HepG2 (cell line): ENCODE data around the gene TNFSF12. TPM values are rescaled to one million over a fixed set of nuclear protein-coding genes. Genes with fewer than 3 reads are reported as not detected.
A peak's percentile ranks its signal among the peaks of the same experiment; 100 is the strongest.

Experiments used
- AGO2 ChIP-seq: fragments of 200-400 bp; formaldehyde crosslinking; optimal IDR thresholded peaks from 2 replicates; pipeline ENCODE3; 2017; ENCODE audit warnings: mild to moderate bottlenecking, low read depth, low read length, moderate library complexity
- ATM ChIP-seq: fragments of 450-650 bp; IDR thresholded peaks from 2 replicates; pipeline ENCODE4 v1.7.1; 2017; ENCODE audit warnings: mild to moderate bottlenecking, borderline replicate concordance
- CHD2 ChIP-seq: IDR thresholded peaks from 2 replicates; pipeline ENCODE4 v1.6.1; 2011; ENCODE audit warnings: low read depth, low read length, improper control_type of control experiment
- CREM ChIP-seq, 2 experiments: sonication (generic) in 1 of 2; formaldehyde crosslinking in 1 of 2; IDR thresholded peaks; 2 replicates each; pipeline versions ENCODE4 v1.4.0 to v1.6.1; 2016 to 2020; ENCODE audit warnings: antibody characterized with exemption in 1 of 2, mild to moderate bottlenecking in 1 of 2, missing genetic modification reagents in 1 of 2
- EP300 ChIP-seq, 3 experiments: sonication (generic) in 1 of 3; formaldehyde crosslinking in 1 of 3; IDR thresholded peaks; 2 replicates each; pipeline versions ENCODE4 v1.5.1 to v1.6.1; 2011 to 2020; ENCODE audit warnings: low read depth in 2 of 3, low read length in 2 of 3, borderline replicate concordance in 1 of 3, improper control_type of control experiment in 1 of 3, mild to moderate bottlenecking in 1 of 3, missing genetic modification reagents in 1 of 3, moderate library complexity in 1 of 3
- FOXM1 ChIP-seq: sonication (generic); formaldehyde crosslinking; IDR thresholded peaks from 2 replicates; pipeline ENCODE4 v1.5.0; 2020; ENCODE audit warnings: missing genetic modification reagents
- GMEB1 ChIP-seq: sonication (generic); formaldehyde crosslinking; IDR thresholded peaks from 2 replicates; pipeline ENCODE4 v1.5.1; 2020; ENCODE audit warnings: missing genetic modification reagents, mild to moderate bottlenecking, borderline replicate concordance
- MED1 ChIP-seq: sonication (generic); formaldehyde crosslinking; IDR thresholded peaks from 2 replicates; pipeline ENCODE4 v1.4.0; 2020; ENCODE audit warnings: missing genetic modification reagents
- MTF2 ChIP-seq: sonication (generic); formaldehyde crosslinking; IDR thresholded peaks from 2 replicates; pipeline ENCODE4 v1.5.0; 2020; ENCODE audit warnings: missing genetic modification reagents, borderline replicate concordance
- NCOA2 ChIP-seq: sonication (generic); formaldehyde crosslinking; IDR thresholded peaks from 2 replicates; pipeline ENCODE4 v1.8.0; 2022; ENCODE audit warnings: inconsistent platforms
- PBX3 ChIP-seq: sonication (generic); formaldehyde crosslinking; IDR thresholded peaks from 2 replicates; pipeline ENCODE4 v1.8.1; 2023; ENCODE audit warnings: missing genetic modification reagents, inconsistent platforms, borderline replicate concordance
- POLR2AphosphoS2 ChIP-seq: IDR thresholded peaks from 2 replicates; pipeline ENCODE4 v1.6.1; 2011; ENCODE audit warnings: low read depth, low read length, improper control_type of control experiment
- RELA ChIP-seq: sonication (generic); formaldehyde crosslinking; IDR thresholded peaks from 2 replicates; pipeline ENCODE4 v1.4.0; 2020; ENCODE audit warnings: missing genetic modification reagents
- SAP130 ChIP-seq: IDR thresholded peaks from 2 replicates; pipeline ENCODE4 v1.6.1; 2016; ENCODE audit warnings: low read depth
- TBP ChIP-seq: sonication (generic); formaldehyde crosslinking; IDR thresholded peaks from 2 replicates; pipeline ENCODE4 v1.5.0; 2020; ENCODE audit warnings: missing genetic modification reagents
- TBX2 ChIP-seq: sonication (generic); formaldehyde crosslinking; IDR thresholded peaks from 2 replicates; pipeline ENCODE4 v1.5.0; 2020; ENCODE audit warnings: missing genetic modification reagents, mild to moderate bottlenecking, borderline replicate concordance
- TP53 ChIP-seq: sonication (generic); formaldehyde crosslinking; conservative IDR thresholded peaks from 2 replicates; pipeline ENCODE4 v1.4.0; 2020; ENCODE audit warnings: missing genetic modification reagents
- USF2 ChIP-seq, 2 experiments: sonication (generic) in 1 of 2; formaldehyde crosslinking in 1 of 2; IDR thresholded peaks; 2 replicates each; pipeline versions ENCODE4 v1.5.1 to v1.6.1; 2011 to 2020; ENCODE audit warnings: borderline replicate concordance in 1 of 2, low read depth in 1 of 2, low read length in 1 of 2, mild to moderate bottlenecking in 1 of 2, missing genetic modification reagents in 1 of 2, moderate library complexity in 1 of 2
- ZNF205 ChIP-seq: IDR thresholded peaks from 2 replicates; pipeline ENCODE4 v1.6.1; 2018; ENCODE audit warnings: missing biosample characterization, missing genetic modification reagents
- ZNF274 ChIP-seq: sonication (generic); formaldehyde crosslinking; IDR thresholded peaks from 2 replicates; pipeline ENCODE4 v1.5.1; 2020; ENCODE audit warnings: mild to moderate bottlenecking, missing genetic modification reagents
- ZNF451 ChIP-seq: sonication (generic); formaldehyde crosslinking; IDR thresholded peaks from 2 replicates; pipeline ENCODE4 v1.5.0; 2020; ENCODE audit warnings: mild to moderate bottlenecking, missing genetic modification reagents
- ZNF496 ChIP-seq: sonication (generic); formaldehyde crosslinking; IDR thresholded peaks from 2 replicates; pipeline ENCODE4 v1.8.1; 2023; ENCODE audit warnings: mild to moderate bottlenecking, moderate library complexity, missing genetic modification reagents; ENCODE audit not compliant: insufficient replicate concordance
- ZNF781 ChIP-seq: sonication (generic); formaldehyde crosslinking; IDR thresholded peaks from 2 replicates; pipeline ENCODE4 v1.5.1; 2020; ENCODE audit warnings: borderline replicate concordance, mild to moderate bottlenecking, missing genetic modification reagents; ENCODE audit errors: not compliant biosample characterization
- ZNF850 ChIP-seq: sonication (generic); formaldehyde crosslinking; conservative IDR thresholded peaks from 2 replicates; pipeline ENCODE4 v1.9.0; 2021; ENCODE audit warnings: mild to moderate bottlenecking, missing genetic modification reagents
- polyA plus RNA-seq, 8 experiments: library from polyadenylated mRNA; depleted of rRNA in 3 of 8; stranded (reverse) in 7 of 8; unstranded in 1 of 8; fragments of >200 nt; fragmentation: Illumina TruSeq in 4 of 8; extraction: Trizol in 4 of 8; gene quantifications; 2 replicates each; pipeline versions ENCODE4 v1.2.1 to v1.2.3, GENCODE V29; 2011 to 2016; ENCODE audit warnings: low read depth in 4 of 8, missing spikeins in 1 of 8, mixed read lengths in 1 of 8; ENCODE audit not compliant: insufficient read depth in 1 of 8
- total RNA-seq, 5 experiments: library from RNA; depleted of rRNA; stranded (reverse); fragments of >200 nt; fragmentation: Illumina TruSeq; extraction: Trizol; gene quantifications; 2 replicates each; pipeline ENCODE4 v1.2.3, GENCODE V29; 2016; ENCODE audit warnings: low read depth in 1 of 5

TNFSF12 gene
- total and polyA plus RNA-seq, 2 of the 13 experiments (the other 11 are each of a cell fraction or from before 2014, with no cell fraction given) = 0.93 to 7.2 TPM

GRCh38 chr17:7573324-7574080 lies 24.6 kb downstream of the TNFSF12 start (continued):
- TF ChIP-seq ZNF274 (CRISPR knock-in tag) = 0 out of 2 replicates have a peak, but pooled peaks have one; percentile 46
- peak; percentile 41; the same call in 1 of the 2 replicates for TF ChIP-seq NCOA2 (CRISPR knock-in tag)
- TF ChIP-seq TP53 (CRISPR knock-in tag) = no peak
- TF ChIP-seq MTF2 (CRISPR knock-in tag) = no peak
- peak; percentile 95 for TF ChIP-seq SAP130 (CRISPR knock-in tag)
- no peak for TF ChIP-seq PBX3 (CRISPR knock-in tag)
- peak; percentile 89 for TF ChIP-seq POLR2AphosphoS2
- TF ChIP-seq ZNF850 = no peak
- TF ChIP-seq TBX2 (CRISPR knock-in tag) = no peak; the same call in 1 of the 2 replicates
- TF ChIP-seq ZNF205 (CRISPR knock-in tag) = peak; percentile 53; the same call in 1 of the 2 replicates
- TF ChIP-seq ZNF496 (CRISPR knock-in tag) = no peak
- no peak for TF ChIP-seq ATM
- TF ChIP-seq TBP (CRISPR knock-in tag) = no peak
- TF ChIP-seq ZNF781 (CRISPR knock-in tag) = no peak
- TF ChIP-seq FOXM1 (CRISPR knock-in tag) = no peak
- peak; percentile 58 for TF ChIP-seq MED1 (CRISPR knock-in tag)
- TF ChIP-seq RELA (CRISPR knock-in tag) = no peak
- TF ChIP-seq USF2 (IDR thresholded peaks at IDR 0.05; ENCODE audit: low read depth, low read length) = no peak
- no peak for TF ChIP-seq USF2 (CRISPR knock-in tag; IDR thresholded peaks at IDR 0.05; ENCODE audit: borderline replicate concordance)
- TF ChIP-seq GMEB1 (CRISPR knock-in tag) = peak; percentile 56
- peak; percentile 41 to 84; a peak in 3 of 4 replicates for TF ChIP-seq EP300 (IDR thresholded peaks at IDR 0.05; ENCODE audit: low read depth in 2 of 2, low read length in 2 of 2)
- peak; percentile 44; the same call in 1 of the 2 replicates for TF ChIP-seq EP300 (CRISPR knock-in tag; IDR thresholded peaks at IDR 0.05; ENCODE audit: borderline replicate concordance)
- peak; percentile 88 for TF ChIP-seq ZNF451 (CRISPR knock-in tag)
- TF ChIP-seq AGO2 = peak; percentile 97
- TF ChIP-seq CREM (IDR thresholded peaks at IDR 0.05) = peak; percentile 34; the same call in 1 of the 2 replicates
- no peak for TF ChIP-seq CREM (CRISPR knock-in tag; IDR thresholded peaks at IDR 0.05)
- TF ChIP-seq CHD2 = peak; percentile 47; the same call in 1 of the 2 replicates
